ENCODE measurements around the gene SYK. TPM values are rescaled to one million over a fixed set of nuclear protein-coding genes. Genes with fewer than 3 reads are reported as not detected.

Gene SYK
- total RNA-seq, 1 donor from 2014 or later: not detected

GRCh38 chr9:90857091-90857490 is 55.5 kb downstream of the SYK start:
- Histone ChIP-seq H3K27me3 (no peaks in the 10 kb centered on the region), H4K20me1 (ENCODE audit: low read depth) (no peaks in the 10 kb centered on the region), H3K9me3 (ENCODE audit: low read depth) (no peaks in the 10 kb centered on the region), H3F3A (ENCODE audit: low read depth) (no peaks in the 10 kb centered on the region), H3K4me1 (no peaks in the 10 kb centered on the region), H3K4me2 (no peak overlapping the region), H3K79me2 (ENCODE audit: low read depth) (no peaks in the 10 kb centered on the region), H2AFZ (replicated peaks) (no peak overlapping the region), H3K4me3 (no peak overlapping the region), H3K27ac (no peak overlapping the region), H3K9ac (no peak overlapping the region), H3K36me3 (no peaks in the 10 kb centered on the region)
- Mint-ChIP-seq H3K27me3 (ENCODE audit: insufficient read depth, low read depth) (peaks cover 4% of the 10 kb centered on the region), H3K9me3 (no peaks in the 10 kb centered on the region), H3K4me3 (no peak overlapping the region), H3K4me1 (peaks cover 12% of the 10 kb centered on the region), H3K27ac (no peak overlapping the region), H3K36me3 (no peaks in the 10 kb centered on the region)
- no peak for TF ChIP-seq EZH2 (IDR thresholded peaks at IDR 0.05)
- no peak for TF ChIP-seq CTCF (IDR thresholded peaks at IDR 0.05)
- no peak for TF ChIP-seq EZH2phosphoT487 (IDR thresholded peaks at IDR 0.05)
- no peak for DNase-seq (ENCODE audit: low spot score)

DNA sequence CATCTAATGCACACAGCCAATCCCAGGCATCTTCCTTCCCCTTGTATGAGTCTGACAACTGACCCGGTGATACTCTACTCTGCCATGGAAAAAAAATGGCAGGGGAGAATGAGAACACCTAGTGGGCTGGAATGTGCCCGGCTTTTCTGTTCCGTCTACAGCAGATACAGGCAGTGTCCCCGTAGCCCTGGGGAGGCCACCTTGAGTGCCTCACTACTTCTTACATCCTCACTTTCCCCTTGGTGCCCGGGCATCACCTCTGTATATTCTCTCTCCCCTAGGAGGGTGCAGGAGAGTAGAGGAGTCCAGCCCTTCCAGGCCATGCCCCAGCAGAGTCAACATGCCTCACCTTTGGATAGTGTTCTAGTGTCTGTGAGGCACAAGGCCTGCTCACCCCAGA is 56.2 kb downstream of the SYK start:
- H3K36me3 ChIP-seq: no peaks in the 10 kb centered on the region
- no peaks in the 10 kb centered on the region for H3K27me3 ChIP-seq
- no peak overlapping the region for H2AFZ ChIP-seq (replicated peaks)
- H3K4me2 ChIP-seq: no peak overlapping the region
- Mint-ChIP-seq H3K9me3 (no peaks in the 10 kb centered on the region), H3K4me3 (no peak overlapping the region), H3K36me3 (no peaks in the 10 kb centered on the region), H3K27ac (no peak overlapping the region), H3K27me3 (ENCODE audit: insufficient read depth, low read depth) (peaks cover 3% of the 10 kb centered on the region), H3K4me1 (peaks cover 12% of the 10 kb centered on the region)
- H3K9ac ChIP-seq: no peak overlapping the region
- TF ChIP-seq CTCF (IDR thresholded peaks at IDR 0.05) (no peak), EZH2phosphoT487 (IDR thresholded peaks at IDR 0.05) (no peak), EZH2 (IDR thresholded peaks at IDR 0.05) (no peak)
- no peaks in the 10 kb centered on the region for H3K79me2 ChIP-seq (ENCODE audit: low read depth)
- no peaks in the 10 kb centered on the region for H4K20me1 ChIP-seq (ENCODE audit: low read depth)
- H3K9me3 ChIP-seq (ENCODE audit: low read depth): no peaks in the 10 kb centered on the region
- no peaks in the 10 kb centered on the region for H3F3A ChIP-seq (ENCODE audit: low read depth)
- no peaks in the 10 kb centered on the region for H3K4me1 ChIP-seq
- no peak overlapping the region for H3K4me3 ChIP-seq
- no peak overlapping the region for H3K27ac ChIP-seq
- no peak for DNase-seq (ENCODE audit: low spot score)

DNA sequence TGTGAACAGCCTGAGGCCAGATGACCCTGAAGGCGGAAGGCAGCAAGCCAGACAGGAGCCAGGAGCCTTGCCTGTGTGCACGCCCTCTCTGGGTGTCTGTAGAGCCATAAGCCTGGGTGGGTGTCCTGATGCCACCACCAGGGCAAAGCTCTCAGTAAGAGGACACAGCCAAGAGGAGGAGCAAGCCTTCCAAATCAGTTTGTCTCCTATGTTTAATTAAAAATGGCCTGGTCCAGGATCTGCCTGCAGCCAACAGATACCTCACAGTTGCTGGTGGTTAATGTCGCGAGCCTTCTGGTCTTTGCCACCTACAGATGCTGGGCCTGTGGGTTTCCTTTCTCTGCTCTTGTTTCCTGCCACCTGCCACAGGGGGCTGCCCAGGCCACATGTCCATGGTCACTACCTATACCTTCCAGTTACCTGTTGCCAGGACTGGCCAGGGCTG is 56.9 kb downstream of the SYK start:
- TF ChIP-seq CTCF (IDR thresholded peaks at IDR 0.05) (no peak), EZH2 (IDR thresholded peaks at IDR 0.05) (no peak), EZH2phosphoT487 (IDR thresholded peaks at IDR 0.05) (no peak)
- peaks cover 3% of the 10 kb centered on the region for H3K27me3 Mint-ChIP-seq (ENCODE audit: insufficient read depth, low read depth)
- Histone ChIP-seq H3K36me3 (no peaks in the 10 kb centered on the region), H3K79me2 (ENCODE audit: low read depth) (no peaks in the 10 kb centered on the region), H3K4me3 (no peak overlapping the region), H3K27ac (no peak overlapping the region), H3K27me3 (no peaks in the 10 kb centered on the region), H3K9ac (no peak overlapping the region), H3K9me3 (ENCODE audit: low read depth) (no peaks in the 10 kb centered on the region), H3F3A (ENCODE audit: low read depth) (no peaks in the 10 kb centered on the region), H2AFZ (replicated peaks) (no peak overlapping the region), H3K4me2 (no peak overlapping the region), H3K4me1 (no peaks in the 10 kb centered on the region), H4K20me1 (ENCODE audit: low read depth) (no peaks in the 10 kb centered on the region)
- no peak overlapping the region for H3K27ac Mint-ChIP-seq
- H3K36me3 Mint-ChIP-seq: no peaks in the 10 kb centered on the region
- peaks cover 12% of the 10 kb centered on the region for H3K4me1 Mint-ChIP-seq
- no peaks in the 10 kb centered on the region for H3K9me3 Mint-ChIP-seq
- DNase-seq (ENCODE audit: low spot score): no peak
- H3K4me3 Mint-ChIP-seq: no peak overlapping the region
